GM12891 (cell line): ENCODE measurements around the gene UBE2B.

Source experiments
- DNase-seq: peaks from one replicate; pipeline ENCODE4 v3.0.0; 2011; ENCODE audit warnings: low spot score; ENCODE audit not compliant: insufficient read length
- FAIRE-seq: peaks from 2 replicates; lab custom pipeline; 2011; peaks lifted over from hg19 to GRCh38; lab: Jason Lieb, UNC
- PAX5 ChIP-seq: IDR thresholded peaks from 2 replicates; pipeline ENCODE4 v1.6.1; 2011; ENCODE audit warnings: low read length, moderate library complexity, mild to moderate bottlenecking; ENCODE audit not compliant: insufficient read depth, severe bottlenecking
- POLR2A ChIP-seq: IDR thresholded peaks from 2 replicates; pipeline ENCODE4 v1.6.1; 2011; ENCODE audit warnings: low read depth, low read length, control low read depth
- POLR2AphosphoS5 ChIP-seq: IDR thresholded peaks from 2 replicates; pipeline ENCODE4 v1.6.1; 2011; ENCODE audit warnings: low read depth, low read length, control low read depth
- POU2F2 ChIP-seq: IDR thresholded peaks from 2 replicates; pipeline ENCODE4 v1.6.1; 2011; ENCODE audit warnings: low read depth, mild to moderate bottlenecking, control low read depth, low read length, moderate library complexity
- SPI1 ChIP-seq: IDR thresholded peaks from 2 replicates; pipeline ENCODE4 v1.6.1; 2011; ENCODE audit warnings: low read depth, low read length, control low read depth
- TAF1 ChIP-seq: IDR thresholded peaks from 2 replicates; pipeline ENCODE4 v1.6.1; 2011; ENCODE audit warnings: low read depth, low read length, control low read depth

UBE2B gene

GRCh38 chr5:134422791-134423365 lies 51.5 kb downstream of the UBE2B start:
- FAIRE-seq (no peak), DNase-seq (no peak)
- TF ChIP-seq POU2F2 (no peak), POLR2AphosphoS5 (no peak), PAX5 (no peak)

GRCh38 chr5:134423376-134423775 lies 52.0 kb downstream of the UBE2B start:
- TF ChIP-seq SPI1, result no peak
- TF ChIP-seq POLR2A, result no peak
- TF ChIP-seq TAF1, result no peak
- no peak for TF ChIP-seq POLR2AphosphoS5
- no peak for TF ChIP-seq PAX5
- no peak for TF ChIP-seq POU2F2
- DNase-seq, result no peak
- FAIRE-seq, result no peak

GRCh38 chr5:134426361-134426760 lies 55.0 kb downstream of the UBE2B start:
- DNase-seq (no peak), FAIRE-seq (no peak)
- no peak for TF ChIP-seq PAX5
- TF ChIP-seq POLR2AphosphoS5, result no peak
- TF ChIP-seq TAF1, result no peak
- no peak for TF ChIP-seq POU2F2
- TF ChIP-seq SPI1, result no peak
- no peak for TF ChIP-seq POLR2A

- FAIRE-seq, result no peak
- DNase-seq, result no peak
- TF ChIP-seq POLR2AphosphoS5, result no peak
- TF ChIP-seq POU2F2, result no peak
- TF ChIP-seq TAF1, result no peak
- no peak for TF ChIP-seq POLR2A
- no peak for TF ChIP-seq SPI1
- no peak for TF ChIP-seq PAX5
Measured at GRCh38 chr5:134427540-134428041, 56.2 kb downstream of the UBE2B start.

- DNase-seq (no peak), FAIRE-seq (peak; percentile 83)
- no peak for TF ChIP-seq SPI1
- no peak for TF ChIP-seq POU2F2
- TF ChIP-seq POLR2AphosphoS5, result no peak
- no peak for TF ChIP-seq POLR2A
- no peak for TF ChIP-seq PAX5
- no peak for TF ChIP-seq TAF1
Measured at GRCh38 chr5:134430001-134430569, 58.7 kb downstream of the UBE2B start.

- DNase-seq (no peak), FAIRE-seq (no peak)
- TF ChIP-seq TAF1 (no peak), POU2F2 (no peak), PAX5 (no peak), SPI1 (no peak), POLR2AphosphoS5 (no peak)
Measured at GRCh38 chr5:134432174-134432573, 60.8 kb downstream of the UBE2B start.

GRCh38 chr5:134432677-134433359 lies 61.4 kb downstream of the UBE2B start:
- no peak for FAIRE-seq
- TF ChIP-seq PAX5 (no peak), POLR2A (no peak), TAF1 (no peak), SPI1 (no peak), POLR2AphosphoS5 (no peak), POU2F2 (no peak)

GRCh38 chr5:134435560-134435959 lies 64.2 kb downstream of the UBE2B start:
- FAIRE-seq (no peak), DNase-seq (no peak)
- no peak for TF ChIP-seq PAX5
- no peak for TF ChIP-seq TAF1
- no peak for TF ChIP-seq POLR2AphosphoS5
- TF ChIP-seq POLR2A, result no peak
- TF ChIP-seq POU2F2, result no peak
- no peak for TF ChIP-seq SPI1

More at GRCh38 chr5:134432677-134433359, 61.4 kb downstream of the UBE2B start:
- no peak for DNase-seq

GRCh38 chr5:134436523-134437339 lies 65.4 kb downstream of the UBE2B start:
- FAIRE-seq (peak; percentile 66), DNase-seq (peak; percentile 47)
- TF ChIP-seq TAF1 (no peak), POLR2A (no peak), POLR2AphosphoS5 (no peak), PAX5 (no peak), POU2F2 (peak; percentile 76; the same call in 1 of the 2 replicates), SPI1 (peak; percentile 67)
